Neural progenitor cell (in vitro differentiated cells): ENCODE measurements around the gene STPG1. TPM values are rescaled to one million over a fixed set of nuclear protein-coding genes. Genes with fewer than 3 reads are reported as not detected.

Experiments used
- DNase-seq: peaks from one replicate; pipeline ENCODE4 v3.0.0-alpha.2; 2016; ENCODE audit warnings: low spot score
- H2AFZ ChIP-seq: fragments of 200-600 bp; sonication (generic); replicated peaks from 2 replicates; pipeline ENCODE4 v1.6.1; 2016; ENCODE audit warnings: antibody characterized with exemption
- H3F3A ChIP-seq: fragments of 200-600 bp; sonication (generic); 2 replicates; pipeline ENCODE4 v1.6.1; 2016; ENCODE audit warnings: antibody characterized with exemption, low read depth
- H3K27ac ChIP-seq: fragments of 200-600 bp; sonication (generic); 2 replicates; pipeline ENCODE4 v1.5.1; 2016; ENCODE audit warnings: mild to moderate bottlenecking
- H3K27me3 ChIP-seq: fragments of 200-600 bp; sonication (generic); 2 replicates; pipeline ENCODE4 v1.6.1; 2016; ENCODE audit warnings: mild to moderate bottlenecking, moderate library complexity
- H3K36me3 ChIP-seq: fragments of 200-600 bp; sonication (generic); 2 replicates; pipeline ENCODE4 v1.5.1; 2016
- H3K4me1 ChIP-seq: fragments of 200-600 bp; sonication (generic); 2 replicates; pipeline ENCODE4 v1.6.1; 2016; ENCODE audit warnings: mixed run types
- H3K4me2 ChIP-seq: fragments of 200-600 bp; sonication (generic); 2 replicates; pipeline ENCODE4 v1.6.1; 2016
- H3K4me3 ChIP-seq: fragments of 200-600 bp; sonication (generic); 2 replicates; pipeline ENCODE4 v1.5.1; 2016
- H3K79me2 ChIP-seq: fragments of 200-600 bp; sonication (generic); 2 replicates; pipeline ENCODE4 v1.6.1; 2016; ENCODE audit warnings: low read depth
- H3K9ac ChIP-seq: fragments of 200-600 bp; sonication (generic); 2 replicates; pipeline ENCODE4 v1.6.1; 2016
- H3K9me3 ChIP-seq: fragments of 200-600 bp; sonication (generic); 2 replicates; pipeline ENCODE4 v1.5.1; 2016; ENCODE audit warnings: low read depth
- H4K20me1 ChIP-seq: fragments of 200-600 bp; sonication (generic); 2 replicates; pipeline ENCODE4 v1.6.1; 2016; ENCODE audit warnings: low read depth
- H3K27ac Mint-ChIP-seq: 3 replicates; pipeline ENCODE4 v1.8.0; 2021; ENCODE audit warnings: mixed read lengths
- H3K27me3 Mint-ChIP-seq: 2 replicates; pipeline ENCODE4 v1.8.0; 2022; ENCODE audit warnings: low read depth, mild to moderate bottlenecking, inconsistent platforms, moderate library complexity, mixed read lengths; ENCODE audit not compliant: insufficient read depth
- H3K36me3 Mint-ChIP-seq: 3 replicates; pipeline ENCODE4 v1.8.0; 2021; ENCODE audit warnings: mixed read lengths
- H3K4me1 Mint-ChIP-seq: 3 replicates; pipeline ENCODE4 v1.8.0; 2021; ENCODE audit warnings: mixed read lengths
- H3K4me3 Mint-ChIP-seq: 3 replicates; pipeline ENCODE4 v1.8.0; 2021; ENCODE audit warnings: mild to moderate bottlenecking, moderate library complexity, mixed read lengths
- H3K9me3 Mint-ChIP-seq: 3 replicates; pipeline ENCODE4 v1.8.0; 2020; ENCODE audit warnings: mixed read lengths
- EZH2 ChIP-seq: fragments of 200-600 bp; sonication (generic); IDR thresholded peaks from 2 replicates; pipeline ENCODE4 v1.6.1; 2017; ENCODE audit warnings: antibody characterized with exemption, mild to moderate bottlenecking, moderate library complexity
- EZH2phosphoT487 ChIP-seq: fragments of 200-600 bp; sonication (generic); IDR thresholded peaks from 2 replicates; pipeline ENCODE4 v1.6.1; 2017; ENCODE audit warnings: antibody characterized with exemption
- total RNA-seq: library from RNA; depleted of rRNA; stranded (reverse); fragments of >200 nt; gene quantifications from 2 replicates; pipeline ENCODE4 v1.2.3, GENCODE V29; 2015; ENCODE audit warnings: low replicate concordance
- TF ChIP-seq, protein P1 (sequence below): fragments of 200-600 bp; sonication (generic); IDR thresholded peaks from 2 replicates; pipeline ENCODE4 v1.5.1; 2017; ENCODE audit warnings: antibody characterized with exemption, mild to moderate bottlenecking

Gene STPG1
- total RNA-seq, 1 donor from 2014 or later: 15.9 TPM

- no peak overlapping the region for H3K4me3 Mint-ChIP-seq
- H3F3A ChIP-seq: peaks cover 27% of the 10 kb centered on the region
- no peaks in the 10 kb centered on the region for H3K27me3 ChIP-seq
- no peaks in the 10 kb centered on the region for H3K36me3 Mint-ChIP-seq
- H2AFZ ChIP-seq: no peak overlapping the region
- no peaks in the 10 kb centered on the region for H3K9me3 Mint-ChIP-seq
- H3K36me3 ChIP-seq: no peaks in the 10 kb centered on the region
- no peak for DNase-seq
- H3K4me1 ChIP-seq: peaks cover 48% of the 10 kb centered on the region
- peaks cover 48% of the 10 kb centered on the region for H3K4me1 Mint-ChIP-seq
- peak overlapping the region; percentile 91 for H3K27ac Mint-ChIP-seq
- no peaks in the 10 kb centered on the region for H3K9me3 ChIP-seq
- TF ChIP-seq, protein P1, sequence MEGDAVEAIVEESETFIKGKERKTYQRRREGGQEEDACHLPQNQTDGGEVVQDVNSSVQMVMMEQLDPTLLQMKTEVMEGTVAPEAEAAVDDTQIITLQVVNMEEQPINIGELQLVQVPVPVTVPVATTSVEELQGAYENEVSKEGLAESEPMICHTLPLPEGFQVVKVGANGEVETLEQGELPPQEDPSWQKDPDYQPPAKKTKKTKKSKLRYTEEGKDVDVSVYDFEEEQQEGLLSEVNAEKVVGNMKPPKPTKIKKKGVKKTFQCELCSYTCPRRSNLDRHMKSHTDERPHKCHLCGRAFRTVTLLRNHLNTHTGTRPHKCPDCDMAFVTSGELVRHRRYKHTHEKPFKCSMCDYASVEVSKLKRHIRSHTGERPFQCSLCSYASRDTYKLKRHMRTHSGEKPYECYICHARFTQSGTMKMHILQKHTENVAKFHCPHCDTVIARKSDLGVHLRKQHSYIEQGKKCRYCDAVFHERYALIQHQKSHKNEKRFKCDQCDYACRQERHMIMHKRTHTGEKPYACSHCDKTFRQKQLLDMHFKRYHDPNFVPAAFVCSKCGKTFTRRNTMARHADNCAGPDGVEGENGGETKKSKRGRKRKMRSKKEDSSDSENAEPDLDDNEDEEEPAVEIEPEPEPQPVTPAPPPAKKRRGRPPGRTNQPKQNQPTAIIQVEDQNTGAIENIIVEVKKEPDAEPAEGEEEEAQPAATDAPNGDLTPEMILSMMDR: no peak
- TF ChIP-seq EZH2phosphoT487 (no peak), EZH2 (no peak)
- no peaks in the 10 kb centered on the region for H3K79me2 ChIP-seq
- no peak overlapping the region for H3K4me3 ChIP-seq
- no peaks in the 10 kb centered on the region for H4K20me1 ChIP-seq
- no peak overlapping the region for H3K27ac ChIP-seq
- no peak overlapping the region for H3K9ac ChIP-seq
- H3K4me2 ChIP-seq: peak overlapping the region; percentile 31
- peaks cover 7% of the 10 kb centered on the region for H3K27me3 Mint-ChIP-seq
Observed at GRCh38 chr1:24373710-24374109, 39.9 kb downstream of the STPG1 start.

DNA sequence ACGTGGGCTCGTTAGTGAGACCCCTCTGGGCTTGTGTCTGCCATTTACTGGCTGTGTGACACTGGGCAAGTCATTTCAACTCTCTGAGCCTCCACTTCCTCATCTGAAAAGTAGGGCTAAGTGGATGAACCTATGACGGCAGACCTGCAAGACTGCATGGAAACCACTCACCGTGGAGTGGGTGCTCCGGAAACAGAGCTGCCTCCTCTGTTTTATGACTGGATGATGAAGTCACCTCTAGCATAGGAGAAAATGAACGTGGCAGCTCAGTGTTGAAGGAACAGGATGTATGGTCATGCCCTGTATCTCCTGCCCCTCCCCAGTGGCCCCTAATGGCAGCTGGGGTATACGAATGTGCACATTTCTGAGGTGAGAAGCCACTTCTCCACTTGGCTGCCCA, 40.5 kb downstream of the STPG1 start:
- no peak for DNase-seq
- Histone ChIP-seq H3K4me2 (no peak overlapping the region), H4K20me1 (no peaks in the 10 kb centered on the region), H3K27ac (no peak overlapping the region), H3F3A (peaks cover 27% of the 10 kb centered on the region), H3K36me3 (no peaks in the 10 kb centered on the region), H3K4me3 (no peak overlapping the region), H3K9ac (no peak overlapping the region), H3K79me2 (no peaks in the 10 kb centered on the region), H2AFZ (no peak overlapping the region), H3K4me1 (peaks cover 48% of the 10 kb centered on the region), H3K27me3 (no peaks in the 10 kb centered on the region), H3K9me3 (no peaks in the 10 kb centered on the region)
- Mint-ChIP-seq H3K4me1 (peaks cover 48% of the 10 kb centered on the region), H3K27ac (no peak overlapping the region), H3K9me3 (no peaks in the 10 kb centered on the region), H3K36me3 (no peaks in the 10 kb centered on the region), H3K27me3 (peaks cover 7% of the 10 kb centered on the region), H3K4me3 (no peak overlapping the region)
- TF ChIP-seq EZH2phosphoT487 (no peak), EZH2 (no peak)
- TF ChIP-seq, protein P1: no peak

DNA sequence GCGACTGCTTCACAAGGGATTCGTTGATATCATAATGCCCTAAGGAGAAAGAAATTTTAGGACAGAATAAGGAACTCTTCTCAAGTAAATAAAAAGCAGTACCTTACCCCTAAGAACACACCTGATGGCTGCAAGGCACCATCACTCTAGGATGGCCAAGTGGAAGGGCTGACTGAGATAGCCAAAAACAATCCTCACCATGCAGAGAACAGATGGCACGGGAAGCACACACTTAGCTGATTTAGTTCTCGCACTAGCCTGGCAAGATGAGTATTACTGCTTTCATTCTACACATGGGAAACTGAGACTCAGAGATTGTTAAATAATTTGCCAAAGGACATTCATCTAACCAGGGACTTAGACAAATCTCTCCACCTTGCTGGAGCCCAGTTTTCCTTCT, 43.8 kb downstream of the STPG1 start:
- H3K4me3 Mint-ChIP-seq: no peak overlapping the region
- Histone ChIP-seq H3K36me3 (no peaks in the 10 kb centered on the region), H3F3A (peaks cover 17% of the 10 kb centered on the region), H3K27ac (no peak overlapping the region), H2AFZ (no peak overlapping the region), H4K20me1 (no peaks in the 10 kb centered on the region), H3K4me3 (no peak overlapping the region), H3K4me1 (peaks cover 47% of the 10 kb centered on the region), H3K9ac (no peak overlapping the region), H3K79me2 (no peaks in the 10 kb centered on the region), H3K4me2 (no peak overlapping the region), H3K27me3 (no peaks in the 10 kb centered on the region), H3K9me3 (no peaks in the 10 kb centered on the region)
- DNase-seq: no peak
- H3K27me3 Mint-ChIP-seq: peaks cover 11% of the 10 kb centered on the region
- no peaks in the 10 kb centered on the region for H3K9me3 Mint-ChIP-seq
- H3K4me1 Mint-ChIP-seq: peaks cover 36% of the 10 kb centered on the region
- H3K36me3 Mint-ChIP-seq: peaks cover 3% of the 10 kb centered on the region
- peak overlapping the region; percentile 24 for H3K27ac Mint-ChIP-seq
- TF ChIP-seq EZH2 (no peak), EZH2phosphoT487 (no peak)
- TF ChIP-seq, protein P1: no peak
